OCI-LY3 (cell line): ENCODE measurements around the gene LCNL1.

ENCODE experiments used
- EZH2phosphoT487 ChIP-seq: fragments of 200-600 bp; shearing (Covaris generic); IDR thresholded peaks from 2 replicates; pipeline ENCODE4 v1.6.1; 2018; ENCODE audit warnings: antibody characterized with exemption, mixed run types, low read depth
- TF ChIP-seq, protein P1 (sequence below): fragments of 200-600, 300-600 bp; sonication (generic); IDR thresholded peaks from 2 replicates; pipeline ENCODE4 v1.5.1; 2014; ENCODE audit warnings: antibody characterized with exemption, low read length, low read depth

DNA sequence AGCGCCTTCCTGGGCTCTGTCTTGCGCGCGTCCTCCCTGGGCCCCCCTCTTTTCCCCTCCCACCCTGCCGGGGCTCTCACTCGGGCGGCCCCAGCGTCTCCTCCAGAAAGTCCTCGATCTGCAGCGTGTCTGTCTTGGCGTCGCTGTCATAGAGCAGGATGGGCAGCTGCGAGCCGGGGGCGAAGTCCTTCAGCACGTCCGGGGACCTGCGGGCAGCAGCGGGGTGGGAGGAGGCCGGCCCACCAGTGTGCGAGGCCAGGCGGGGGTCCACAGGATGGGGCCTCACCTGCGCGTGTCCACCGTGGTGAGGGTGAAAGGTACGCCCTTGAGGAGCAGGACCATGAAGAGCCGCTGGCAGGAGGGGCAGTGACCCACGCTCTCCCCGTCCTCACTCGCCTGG, 12.6 kb downstream of the LCNL1 start:
- TF ChIP-seq, protein P1, sequence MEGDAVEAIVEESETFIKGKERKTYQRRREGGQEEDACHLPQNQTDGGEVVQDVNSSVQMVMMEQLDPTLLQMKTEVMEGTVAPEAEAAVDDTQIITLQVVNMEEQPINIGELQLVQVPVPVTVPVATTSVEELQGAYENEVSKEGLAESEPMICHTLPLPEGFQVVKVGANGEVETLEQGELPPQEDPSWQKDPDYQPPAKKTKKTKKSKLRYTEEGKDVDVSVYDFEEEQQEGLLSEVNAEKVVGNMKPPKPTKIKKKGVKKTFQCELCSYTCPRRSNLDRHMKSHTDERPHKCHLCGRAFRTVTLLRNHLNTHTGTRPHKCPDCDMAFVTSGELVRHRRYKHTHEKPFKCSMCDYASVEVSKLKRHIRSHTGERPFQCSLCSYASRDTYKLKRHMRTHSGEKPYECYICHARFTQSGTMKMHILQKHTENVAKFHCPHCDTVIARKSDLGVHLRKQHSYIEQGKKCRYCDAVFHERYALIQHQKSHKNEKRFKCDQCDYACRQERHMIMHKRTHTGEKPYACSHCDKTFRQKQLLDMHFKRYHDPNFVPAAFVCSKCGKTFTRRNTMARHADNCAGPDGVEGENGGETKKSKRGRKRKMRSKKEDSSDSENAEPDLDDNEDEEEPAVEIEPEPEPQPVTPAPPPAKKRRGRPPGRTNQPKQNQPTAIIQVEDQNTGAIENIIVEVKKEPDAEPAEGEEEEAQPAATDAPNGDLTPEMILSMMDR = no peak
- no peak for TF ChIP-seq EZH2phosphoT487
